Esophagus (tissue), 2 donors: ENCODE results near the gene MRPL28. TPM values are rescaled to one million over a fixed set of nuclear protein-coding genes. Genes with fewer than 3 reads are reported as not detected.
"Not testable (repeated sequence)": the region's sequence is repeated elsewhere in the genome, so short reads cannot be mapped to it uniquely, and the experiment has no call there.

Experiments
- H3K27ac ChIP-seq, 2 donors: one replicate each; pipeline ENCODE4 v1.5.1; 2013; ENCODE audit warnings: low read depth in 2 of 2, mild to moderate bottlenecking in 2 of 2, inconsistent platforms in 1 of 2, low read length in 1 of 2, moderate library complexity in 1 of 2
- H3K27me3 ChIP-seq, 2 donors: one replicate each; pipeline ENCODE4 v1.6.1; 2013; ENCODE audit warnings: low read length in 2 of 2, control low read depth in 1 of 2, mild to moderate bottlenecking in 1 of 2; ENCODE audit not compliant: insufficient read depth in 2 of 2, control insufficient read depth in 1 of 2
- H3K36me3 ChIP-seq, 2 donors: one replicate each; pipeline ENCODE4 v1.6.1; 2013; ENCODE audit warnings: low read length in 1 of 2; ENCODE audit not compliant: control insufficient read depth in 2 of 2, insufficient read depth in 2 of 2
- H3K4me1 ChIP-seq, 2 donors: one replicate each; pipeline ENCODE4 v1.6.1; 2013; ENCODE audit warnings: low read length in 1 of 2; ENCODE audit not compliant: control insufficient read depth in 2 of 2, insufficient read depth in 2 of 2
- H3K4me3 ChIP-seq, 2 donors: one replicate each; pipeline ENCODE4 v1.5.1; 2013; ENCODE audit warnings: low read length in 2 of 2, mild to moderate bottlenecking in 2 of 2, low read depth in 1 of 2, moderate library complexity in 1 of 2
- H3K9me3 ChIP-seq, 2 donors: one replicate each; pipeline ENCODE4 v1.6.1; 2013; ENCODE audit warnings: mild to moderate bottlenecking in 2 of 2, low read depth in 1 of 2, low read length in 1 of 2, moderate library complexity in 1 of 2; ENCODE audit not compliant: control insufficient read depth in 2 of 2, insufficient read depth in 1 of 2
- WGBS, 2 donors: extraction: QIAGEN DNeasy Blood & Tissue Kit; methylation state at CpG; one replicate each; pipeline ENCODE4 v1.1.7; 2013; 5-methylcytosine and 5-hydroxymethylcytosine counted together
- polyA plus RNA-seq, 2 donors: library from polyadenylated mRNA; stranded (reverse); fragments of 200-250 nt; gene quantifications; one replicate each; pipeline ENCODE4 v1.2.3, GENCODE V29; 2013
- donor health status: healthy with polysubstance abuse.
- donor health status: Bipolar disorder and iron deficiency.

The MRPL28 gene
- polyA plus RNA-seq, 2 donors, result 54.5 to 75.9 TPM

DNA sequence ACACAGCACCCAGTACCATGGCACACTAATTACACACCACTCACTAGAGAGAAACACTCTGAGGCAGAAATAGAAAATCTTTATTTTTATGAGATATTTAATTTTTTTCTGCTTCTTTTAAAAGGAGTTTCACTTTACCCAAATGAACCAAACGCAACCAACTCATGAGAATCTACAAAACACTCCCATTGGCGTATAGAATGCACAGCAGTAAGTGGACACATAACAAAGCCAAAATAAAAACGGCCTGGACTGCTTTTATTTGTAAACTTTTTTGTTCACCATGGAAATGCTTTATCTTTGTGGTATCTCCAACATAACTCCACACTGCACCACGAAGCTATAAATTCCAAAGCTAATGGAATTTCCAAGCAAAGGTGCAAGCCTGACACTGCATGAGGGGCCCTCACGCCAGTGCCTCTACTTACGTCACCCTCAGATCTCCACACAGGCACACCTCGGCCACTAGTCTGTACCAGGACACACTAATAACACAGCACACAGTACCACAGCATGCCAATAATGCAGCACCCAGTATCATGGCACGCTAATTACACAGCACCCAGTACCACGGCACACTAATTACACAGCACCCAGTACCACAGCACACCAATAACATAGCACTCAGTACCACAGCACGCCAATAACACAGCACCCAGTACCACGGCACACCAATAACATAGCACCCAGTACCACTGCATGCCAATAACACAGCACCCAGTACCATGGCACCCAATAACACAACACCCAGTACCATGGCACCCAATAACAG, 35.3 kb downstream of the MRPL28 start:
- 89 to 91% methylated on average over 10 to 11 of the region's 11 CpGs for WGBS, 2 donors
- H3K4me1 ChIP-seq, H3K4me3 ChIP-seq, H3K9me3 ChIP-seq, H3K27me3 ChIP-seq, H3K36me3 ChIP-seq, H3K27ac ChIP-seq: not testable (repeated sequence)

DNA sequence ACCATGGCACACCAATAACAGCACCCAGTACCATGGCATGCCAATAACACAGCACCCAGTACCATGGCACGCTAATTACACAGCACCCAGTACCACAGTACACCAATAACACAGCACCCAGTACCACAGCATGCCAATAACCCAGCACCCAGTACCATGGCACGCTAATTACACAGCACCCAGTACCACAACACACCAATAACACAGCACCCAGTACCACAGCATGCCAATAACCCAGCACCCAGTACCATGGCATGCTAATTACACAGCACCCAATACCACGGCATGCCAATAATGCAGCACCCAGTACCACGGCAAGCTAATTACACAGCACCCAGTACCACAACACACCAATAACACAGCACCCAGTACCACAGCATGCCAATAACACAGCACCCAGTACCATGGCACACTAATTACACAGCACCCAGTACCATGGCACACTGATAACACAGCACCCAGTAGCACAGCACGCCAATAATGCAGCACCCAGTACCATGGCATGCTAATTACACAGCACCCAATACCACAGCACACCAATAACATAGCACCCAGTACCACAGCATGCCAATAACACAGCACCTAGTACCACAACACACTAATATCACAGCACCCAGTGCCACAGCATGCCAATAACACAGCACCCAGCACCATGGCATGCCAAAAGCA, 36.0 kb downstream of the MRPL28 start:
- WGBS, 2 donors, result 95 to 98% methylated on average over 5 of the region's 5 CpGs
- H3K27me3 ChIP-seq, H3K27ac ChIP-seq, H3K9me3 ChIP-seq, H3K4me3 ChIP-seq, H3K36me3 ChIP-seq, H3K4me1 ChIP-seq: not testable (repeated sequence)

DNA sequence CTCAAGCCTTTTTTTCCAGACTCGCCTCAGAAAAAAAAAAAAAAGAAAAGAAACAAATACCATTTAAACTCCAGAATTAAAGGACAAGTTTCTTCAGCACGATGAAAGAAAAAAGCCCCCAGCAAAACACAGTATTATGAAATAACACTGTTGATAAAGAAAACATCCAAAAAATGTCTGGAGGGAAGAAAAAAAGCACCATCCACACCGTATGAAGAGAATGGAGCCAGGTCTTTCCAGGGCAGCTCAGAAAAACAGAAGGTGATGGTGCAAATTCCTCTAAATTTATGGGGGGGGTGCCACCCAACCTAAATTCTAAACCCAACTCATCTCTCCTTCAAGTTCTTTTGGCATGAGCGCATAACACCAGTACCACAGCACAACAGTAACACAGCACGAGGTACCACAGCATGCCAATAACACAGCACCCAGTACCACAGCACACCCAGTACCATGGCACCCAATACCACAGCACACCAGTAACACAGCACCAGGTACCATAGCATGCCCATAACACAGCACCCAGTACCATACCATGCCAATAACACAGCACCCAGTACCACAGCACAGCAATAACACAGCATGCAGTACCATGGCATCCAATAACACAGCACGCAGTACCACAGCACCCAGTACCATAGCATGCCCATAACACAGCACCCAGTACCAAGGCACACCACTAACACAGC, 36.8 kb downstream of the MRPL28 start:
- H3K36me3 ChIP-seq, result peaks cover 0 to 2% of the 10 kb centered on the region in 2 donors
- H3K9me3 ChIP-seq, result no peaks in the 10 kb centered on the region
- no peak overlapping the region for H3K27ac ChIP-seq
- no peaks in the 10 kb centered on the region for H3K27me3 ChIP-seq
- no peaks in the 10 kb centered on the region for H3K4me1 ChIP-seq
- 80 to 84% methylated on average over 6 of the region's 6 CpGs for WGBS, 2 donors
- H3K4me3 ChIP-seq, result no peak overlapping the region

DNA sequence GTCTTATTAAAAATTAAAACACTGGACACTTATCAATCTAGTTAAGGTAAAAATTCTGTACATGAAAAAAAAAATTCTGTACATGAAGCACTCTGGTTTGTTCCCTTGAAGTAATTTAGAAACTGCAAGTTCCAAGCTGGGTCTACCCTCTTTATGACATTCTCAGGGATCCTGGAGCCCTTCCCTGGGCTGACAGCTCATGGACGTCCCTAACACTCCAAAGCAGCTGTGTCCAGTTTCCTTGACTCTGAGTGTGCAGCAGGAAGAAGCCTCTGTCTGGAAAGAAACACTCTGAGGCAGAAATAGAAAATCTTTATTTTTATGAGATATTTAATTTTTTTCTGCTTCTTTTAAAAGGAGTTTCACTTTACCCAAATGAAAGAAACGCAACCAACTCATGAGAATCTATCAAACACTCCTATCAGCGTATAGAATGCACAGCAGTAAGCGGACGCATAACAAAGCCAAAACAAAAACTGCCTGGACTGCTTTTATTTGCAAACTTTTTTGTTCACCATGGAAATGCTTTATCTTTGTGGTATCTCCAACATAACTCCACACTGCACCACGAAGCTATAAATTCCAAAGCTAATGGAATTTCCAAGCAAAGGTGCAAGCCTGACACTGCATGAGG, 39.0 kb downstream of the MRPL28 start:
- H3K27ac ChIP-seq, H3K36me3 ChIP-seq, H3K27me3 ChIP-seq, H3K4me1 ChIP-seq, H3K4me3 ChIP-seq, H3K9me3 ChIP-seq: not testable (repeated sequence)
- WGBS, 2 donors, result 64 to 66% methylated on average over 6 of the region's 6 CpGs

DNA sequence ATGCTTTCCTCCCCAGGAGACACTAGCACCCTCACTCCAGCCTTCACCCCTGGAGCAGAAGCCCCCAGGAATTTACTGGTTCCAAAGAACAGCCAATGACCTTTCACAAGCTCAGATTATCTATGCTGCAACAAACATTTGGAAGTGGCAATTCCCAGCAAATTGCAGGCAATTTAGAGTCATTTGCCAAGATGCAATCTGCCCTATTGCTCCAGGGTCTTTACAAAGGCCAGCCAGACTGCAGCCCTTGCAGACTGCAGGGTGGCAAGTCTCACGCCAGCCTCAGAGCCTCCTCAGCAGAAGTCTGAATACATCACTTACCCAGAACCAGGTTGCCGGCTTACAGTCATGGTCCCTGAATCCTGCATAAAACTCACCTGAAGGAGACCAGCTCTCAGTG, 39.6 kb downstream of the MRPL28 start:
- H3K4me3 ChIP-seq, result no peak overlapping the region
- peaks cover 0 to 2% of the 10 kb centered on the region in 2 donors for H3K36me3 ChIP-seq
- WGBS, 2 donors, result 61 to 86% methylated on average over 2 of the region's 2 CpGs
- no peaks in the 10 kb centered on the region for H3K27me3 ChIP-seq
- H3K27ac ChIP-seq, result no peak overlapping the region
- peaks cover 0 to 6% of the 10 kb centered on the region in 2 donors for H3K4me1 ChIP-seq
- H3K9me3 ChIP-seq, result no peaks in the 10 kb centered on the region

DNA sequence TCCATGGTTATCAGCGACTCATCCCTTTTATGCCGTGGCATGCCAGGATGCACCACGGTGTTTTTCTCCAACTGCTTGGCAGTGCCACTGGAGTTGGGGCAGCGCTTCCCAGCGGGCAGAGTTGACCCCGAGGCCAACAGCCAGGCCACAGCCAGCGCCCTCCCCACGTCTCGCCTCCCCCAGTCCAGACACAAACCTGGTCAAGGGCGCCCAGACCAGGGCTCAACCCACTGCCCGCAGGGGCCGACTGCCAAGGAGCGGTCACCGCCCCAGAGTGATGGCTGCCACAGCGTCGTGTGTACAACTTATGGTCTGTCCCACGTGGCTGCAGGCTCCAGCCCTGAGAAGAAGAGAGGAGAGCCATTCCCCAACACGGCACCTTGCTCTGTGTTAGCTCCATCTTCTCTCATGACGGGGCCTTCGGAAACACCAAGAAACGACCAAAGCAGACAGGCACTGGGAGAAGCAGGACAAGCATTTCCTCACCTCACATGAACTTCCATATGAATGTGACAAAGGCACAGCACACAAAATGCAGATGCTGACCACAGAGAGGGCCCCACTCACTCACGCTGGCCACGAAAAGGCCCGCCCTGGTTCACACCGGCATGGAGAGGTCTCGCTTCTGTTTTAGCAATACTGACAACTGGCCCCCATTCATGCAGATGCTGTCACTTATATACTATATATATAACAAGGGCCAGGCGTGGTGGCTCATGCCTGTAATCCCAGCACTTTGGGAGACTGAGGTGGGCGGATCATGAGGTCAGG, 44.8 kb downstream of the MRPL28 start:
- H3K9me3 ChIP-seq, result no peaks in the 10 kb centered on the region
- peaks cover 6 to 19% of the 10 kb centered on the region in 2 donors for H3K4me1 ChIP-seq
- H3K36me3 ChIP-seq, result peaks cover 0 to 11% of the 10 kb centered on the region in 2 donors
- H3K27ac ChIP-seq, result no peak overlapping the region
- WGBS, 2 donors, result 86% methylated on average over 28 of the region's 28 CpGs
- no peak overlapping the region for H3K4me3 ChIP-seq
- H3K27me3 ChIP-seq, result no peaks in the 10 kb centered on the region

DNA sequence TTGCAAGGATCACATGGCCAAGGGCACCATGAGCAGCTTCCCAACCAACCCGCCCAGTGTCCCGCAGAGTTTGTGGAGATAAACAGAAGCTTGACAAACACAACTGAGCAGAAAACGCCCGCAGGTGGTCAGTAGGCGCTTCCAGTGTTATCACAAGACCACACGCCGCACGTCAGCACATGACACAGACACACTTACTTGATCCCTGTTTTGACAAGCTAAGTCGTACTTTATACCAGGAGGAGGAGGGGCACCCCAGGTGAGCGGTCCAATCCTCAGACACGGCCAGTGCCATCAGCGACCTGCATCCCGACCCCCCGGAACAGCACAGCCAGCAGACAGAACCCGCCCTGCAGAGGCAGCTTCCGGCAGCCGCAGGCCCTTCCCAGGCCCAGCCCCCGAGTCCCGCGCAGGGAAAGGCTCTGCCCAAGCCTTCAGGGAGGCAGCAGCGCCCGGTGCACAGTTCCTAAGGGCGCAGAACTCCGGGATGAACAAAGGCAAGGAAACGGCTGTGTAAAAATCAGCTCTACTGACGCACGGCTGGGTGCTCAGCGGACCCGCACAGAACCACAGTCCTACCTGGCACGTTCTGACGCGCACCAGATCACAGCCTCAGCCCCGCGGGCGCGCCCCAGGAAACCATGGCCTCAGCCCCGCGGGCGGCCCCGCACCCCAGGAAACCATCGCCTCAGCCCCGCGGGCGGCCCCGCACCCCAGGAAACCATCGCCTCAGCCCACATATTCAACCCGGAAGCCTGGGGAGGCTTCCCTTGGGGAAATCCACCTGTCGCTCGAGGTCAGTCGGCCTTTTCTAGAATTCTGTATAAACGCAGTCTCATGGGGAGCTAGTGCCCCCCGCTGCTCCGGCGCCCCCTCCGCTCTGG, 45.6 kb downstream of the MRPL28 start:
- peaks cover 0 to 11% of the 10 kb centered on the region in 2 donors for H3K36me3 ChIP-seq
- peaks cover 6 to 19% of the 10 kb centered on the region in 2 donors for H3K4me1 ChIP-seq
- 52 to 57% methylated on average over 51 to 55 of the region's 55 CpGs for WGBS, 2 donors
- H3K27me3 ChIP-seq, result no peaks in the 10 kb centered on the region
- H3K9me3 ChIP-seq, result no peaks in the 10 kb centered on the region
- H3K27ac ChIP-seq, result no peak overlapping the region
- H3K4me3 ChIP-seq, result no peak overlapping the region

DNA sequence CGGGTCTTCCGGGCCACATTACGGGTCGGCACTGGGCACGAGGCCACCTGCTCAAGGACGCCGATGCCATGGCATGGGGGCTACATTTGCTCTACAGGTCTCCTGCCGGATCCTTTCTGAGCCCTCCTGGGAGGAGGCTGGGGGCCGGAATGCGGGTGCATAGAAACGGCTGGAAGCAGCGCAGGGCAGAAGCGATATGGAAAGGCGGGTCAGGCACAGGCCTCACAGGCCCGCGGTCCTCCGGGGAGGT, 46.2 kb downstream of the MRPL28 start:
- Histone ChIP-seq H3K27me3 (no peaks in the 10 kb centered on the region), H3K4me1 (peaks cover 6 to 19% of the 10 kb centered on the region in 2 donors), H3K9me3 (no peaks in the 10 kb centered on the region), H3K27ac (no peak overlapping the region), H3K4me3 (no peak overlapping the region), H3K36me3 (peaks cover 0 to 14% of the 10 kb centered on the region in 2 donors)
- WGBS, 2 donors, result 91 to 92% methylated on average over 17 of the region's 17 CpGs
